Effector memory CD8-positive, alpha-beta T cell (primary cell): ENCODE measurements around the gene SNED1.

ENCODE experiments used
- ATAC-seq: fragments of 150-1000 bp; cut with Tn5 transposase; replicated peaks from 2 replicates; pipeline ENCODE4 v1.10.0; 2021; ENCODE audit warnings: mild to moderate bottlenecking, moderate library complexity
- DNase-seq, 3 experiments: peaks; one replicate each; pipeline ENCODE4 v3.0.0; 2021
- H3K27ac Mint-ChIP-seq, 2 donors: one replicate each; pipeline ENCODE4 v1.8.0; 2022; ENCODE audit warnings: mild to moderate bottlenecking in 2 of 2, mixed read lengths in 2 of 2, moderate library complexity in 2 of 2
- H3K27me3 Mint-ChIP-seq, 2 donors: one replicate each; pipeline ENCODE4 v1.8.0; 2022; ENCODE audit warnings: mixed read lengths in 2 of 2
- H3K36me3 Mint-ChIP-seq: one replicate; pipeline ENCODE4 v1.8.0; 2022; ENCODE audit warnings: mild to moderate bottlenecking, moderate library complexity, mixed read lengths; ENCODE audit not compliant: insufficient read depth
- H3K4me1 Mint-ChIP-seq, 2 donors: one replicate each; pipeline ENCODE4 v1.8.0; 2022; ENCODE audit warnings: low read depth in 2 of 2, mixed read lengths in 2 of 2
- H3K4me3 Mint-ChIP-seq, 2 donors: one replicate each; pipeline ENCODE4 v1.8.0; 2022; ENCODE audit warnings: mild to moderate bottlenecking in 2 of 2, mixed read lengths in 2 of 2, moderate library complexity in 2 of 2
- H3K9me3 Mint-ChIP-seq, 2 donors: one replicate each; pipeline ENCODE4 v1.8.0; 2022; ENCODE audit warnings: mixed read lengths in 2 of 2

SNED1 gene

DNA sequence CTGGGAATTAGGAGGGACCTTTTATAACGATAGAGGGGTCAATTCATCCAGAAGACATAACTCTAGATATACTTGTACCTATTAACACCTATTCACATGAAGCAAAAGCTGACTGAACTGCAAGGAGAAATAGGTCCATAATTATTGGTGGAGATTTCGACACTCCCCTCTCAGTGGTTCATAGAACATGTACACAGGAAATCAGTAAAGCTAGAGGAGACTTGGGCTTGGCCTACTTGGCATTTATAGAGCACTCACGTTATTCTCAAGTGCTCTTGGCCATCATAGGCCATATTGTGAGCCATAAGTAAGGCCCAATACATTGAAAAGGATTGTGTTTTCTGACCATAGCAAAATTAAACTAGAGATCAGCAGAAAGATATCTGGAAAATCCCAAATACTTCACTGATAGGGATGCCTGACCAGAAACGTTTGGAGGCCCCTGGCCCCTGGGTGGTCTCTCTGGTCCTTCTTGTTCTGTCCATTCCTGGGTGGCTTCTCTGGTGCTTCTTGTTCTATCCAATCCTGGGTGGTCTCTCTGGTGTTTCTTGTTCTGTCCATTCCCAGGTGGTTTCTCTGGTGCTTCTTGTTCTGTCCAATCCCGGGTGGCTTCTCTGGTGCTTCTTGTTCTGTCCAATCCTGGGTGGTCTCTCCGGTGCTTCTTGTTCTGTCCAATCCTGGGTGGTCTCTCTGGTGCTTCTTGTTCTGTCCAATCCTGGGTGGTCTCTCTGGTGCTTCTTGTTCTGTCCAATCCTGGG lies 49.0 kb downstream of the SNED1 start:
- Mint-ChIP-seq H3K9me3 (no peaks in the 10 kb centered on the region), H3K4me3 (no peak overlapping the region), H3K4me1 (no peaks in the 10 kb centered on the region), H3K27me3 (no peaks in the 10 kb centered on the region), H3K36me3 (peaks cover 7% of the 10 kb centered on the region), H3K27ac (no peak overlapping the region)
- ATAC-seq, result no peak
- no peak for DNase-seq

DNA sequence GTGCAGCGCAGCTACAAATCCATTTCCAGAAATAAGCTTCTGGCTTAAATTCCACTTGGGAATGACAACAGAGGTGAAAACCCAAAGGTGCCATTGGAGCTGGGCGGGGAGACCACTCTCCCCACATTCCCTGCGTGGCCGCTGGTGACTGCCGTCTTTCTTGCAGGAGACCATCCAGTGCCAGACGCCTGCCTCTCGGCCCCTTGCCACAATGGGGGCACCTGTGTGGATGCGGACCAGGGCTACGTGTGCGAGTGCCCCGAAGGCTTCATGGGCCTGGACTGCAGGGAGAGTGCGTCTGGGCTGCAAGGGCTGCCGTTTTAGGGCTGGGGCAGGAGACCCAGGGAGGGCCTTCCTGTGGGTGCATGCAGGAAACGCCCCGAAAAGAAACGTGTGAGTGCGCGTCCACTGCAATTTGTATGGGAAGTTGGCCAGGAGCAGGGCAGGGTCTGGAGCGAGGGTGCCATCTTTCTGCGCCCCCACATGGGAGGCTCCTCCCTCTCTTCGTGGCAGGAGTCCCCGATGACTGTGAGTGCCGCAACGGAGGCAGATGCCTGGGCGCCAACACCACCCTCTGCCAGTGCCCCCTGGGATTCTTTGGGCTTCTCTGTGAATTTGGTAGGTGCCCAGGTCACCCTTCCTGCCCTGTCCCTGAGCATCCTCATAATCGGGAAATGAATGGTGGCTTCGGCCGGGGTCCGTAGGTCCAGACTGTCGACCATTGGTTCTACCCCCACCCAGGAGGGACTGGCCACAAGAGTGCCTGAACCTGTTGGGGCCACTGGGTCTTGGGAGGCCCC lies 49.9 kb downstream of the SNED1 start:
- Mint-ChIP-seq H3K27me3 (no peaks in the 10 kb centered on the region), H3K4me3 (no peak overlapping the region), H3K36me3 (peaks cover 7% of the 10 kb centered on the region), H3K9me3 (no peaks in the 10 kb centered on the region), H3K27ac (no peak overlapping the region), H3K4me1 (no peaks in the 10 kb centered on the region)
- DNase-seq (no peak), ATAC-seq (no peak)

DNA sequence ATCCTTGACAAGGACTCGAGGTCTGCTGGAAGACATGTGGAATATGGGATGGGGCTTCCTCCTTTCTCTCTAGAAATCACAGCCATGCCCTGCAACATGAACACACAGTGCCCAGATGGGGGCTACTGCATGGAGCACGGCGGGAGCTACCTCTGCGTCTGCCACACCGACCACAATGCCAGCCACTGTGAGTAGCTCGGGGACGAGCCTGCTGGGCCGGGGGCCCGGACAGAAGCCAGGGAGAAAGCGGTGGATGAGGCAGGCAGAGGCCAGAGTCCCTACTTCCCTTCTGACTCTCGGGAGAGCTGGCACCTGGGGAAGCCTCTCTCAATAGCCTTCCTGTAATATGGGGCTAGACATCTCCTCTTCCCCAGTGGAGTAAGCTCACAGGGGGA lies 50.5 kb downstream of the SNED1 start:
- ATAC-seq (no peak), DNase-seq (no peak)
- Mint-ChIP-seq H3K9me3 (no peaks in the 10 kb centered on the region), H3K27ac (no peak overlapping the region), H3K27me3 (no peaks in the 10 kb centered on the region), H3K4me1 (no peaks in the 10 kb centered on the region), H3K36me3 (peaks cover 7% of the 10 kb centered on the region), H3K4me3 (no peak overlapping the region)

DNA sequence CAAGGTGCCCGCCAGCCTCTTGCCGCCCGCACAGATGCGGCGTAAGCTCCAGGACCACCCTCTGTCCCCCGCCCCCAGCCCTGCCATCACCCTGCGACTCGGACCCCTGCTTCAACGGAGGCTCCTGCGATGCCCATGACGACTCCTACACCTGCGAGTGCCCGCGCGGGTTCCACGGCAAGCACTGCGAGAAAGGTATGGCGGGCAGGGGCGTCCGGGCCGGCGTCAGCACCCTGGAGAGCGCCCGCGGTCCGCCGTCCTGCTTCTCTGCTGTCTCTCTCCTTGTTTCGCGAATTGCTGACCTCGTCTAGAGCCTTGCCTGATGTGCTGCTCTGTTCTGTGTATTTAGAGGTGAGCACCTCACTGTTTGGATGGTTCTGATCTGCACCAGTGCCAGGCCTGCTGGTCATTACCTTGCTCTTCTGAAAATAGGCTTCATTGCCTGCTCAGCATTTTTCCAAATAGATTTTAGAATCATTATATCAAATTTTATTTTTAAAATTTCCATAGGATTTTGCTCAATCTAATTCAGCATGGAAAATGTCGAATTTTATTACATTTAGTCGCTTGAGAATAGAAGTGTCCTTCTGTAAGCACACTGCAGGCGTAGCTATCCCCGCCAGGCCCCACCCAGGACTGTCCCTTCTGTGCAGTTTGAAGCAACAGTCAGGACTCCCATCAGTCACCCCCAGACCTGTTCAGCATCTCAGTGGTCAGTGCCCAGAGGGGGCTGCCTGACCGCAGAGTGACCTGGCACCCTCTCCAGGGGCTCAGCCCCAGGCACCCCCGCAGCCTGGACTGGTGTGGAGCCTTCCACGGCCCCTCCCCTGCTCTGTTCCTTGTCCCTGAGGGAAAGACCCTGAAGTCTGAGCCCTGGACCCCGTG lies 51.6 kb downstream of the SNED1 start:
- Mint-ChIP-seq H3K4me3 (no peak overlapping the region), H3K36me3 (peaks cover 7% of the 10 kb centered on the region), H3K4me1 (no peaks in the 10 kb centered on the region), H3K27ac (no peak overlapping the region), H3K9me3 (no peaks in the 10 kb centered on the region), H3K27me3 (no peaks in the 10 kb centered on the region)
- ATAC-seq, result no peak
- DNase-seq, result peak in 1 of 3 experiments; percentile 0

DNA sequence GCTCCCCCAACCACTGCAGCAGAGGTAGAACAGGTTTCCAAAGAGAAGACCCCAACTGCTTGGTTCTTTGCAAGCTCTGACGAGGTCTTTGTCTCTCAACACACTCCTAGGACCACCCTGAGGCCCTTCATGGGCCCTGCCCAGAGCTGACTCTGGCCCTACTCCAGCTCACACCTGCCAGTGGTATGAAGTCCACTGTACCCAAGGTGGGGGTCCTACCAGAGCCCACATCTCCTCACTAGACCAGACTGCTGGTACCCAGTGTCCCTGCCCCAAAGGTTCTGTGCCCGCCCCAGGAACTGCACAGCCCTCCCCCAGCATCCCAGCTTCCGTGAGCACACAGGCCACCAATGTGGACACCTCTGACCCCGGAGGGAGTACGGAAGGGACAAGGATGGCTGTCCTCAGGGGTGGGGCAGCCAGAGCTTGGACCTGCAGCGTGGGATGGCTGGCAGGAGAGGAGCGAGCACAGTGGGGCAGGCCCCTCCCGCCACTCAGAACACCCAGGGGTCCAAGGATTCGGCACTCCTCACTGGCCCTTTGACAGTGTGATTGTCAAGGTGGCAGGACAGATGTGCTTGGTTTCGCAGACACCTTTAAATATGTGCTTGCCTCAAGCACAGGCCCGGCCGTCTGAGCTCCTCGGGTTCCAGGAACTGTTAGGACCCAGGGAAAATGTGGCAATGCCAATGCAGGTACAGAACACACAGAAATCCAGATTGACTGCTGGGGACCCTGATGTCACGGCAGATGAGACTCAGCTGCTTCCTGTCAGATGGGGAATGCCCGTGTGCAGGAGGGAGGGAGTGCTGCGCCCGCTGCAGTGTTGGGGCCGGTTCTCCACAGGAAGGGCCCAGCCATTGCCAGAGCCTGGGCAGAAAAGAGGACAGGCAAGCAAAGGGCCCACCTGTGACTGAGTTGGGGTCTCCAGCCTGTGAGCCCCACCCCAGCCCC lies 52.5 kb downstream of the SNED1 start:
- no peak overlapping the region for H3K27ac Mint-ChIP-seq
- H3K4me3 Mint-ChIP-seq, result no peak overlapping the region
- ATAC-seq (no peak), DNase-seq (peak in 1 of 3 experiments; percentile 0)
- H3K27me3 Mint-ChIP-seq, result no peaks in the 10 kb centered on the region
- no peaks in the 10 kb centered on the region for H3K9me3 Mint-ChIP-seq
- H3K36me3 Mint-ChIP-seq, result peaks cover 7% of the 10 kb centered on the region
- H3K4me1 Mint-ChIP-seq, result no peaks in the 10 kb centered on the region

DNA sequence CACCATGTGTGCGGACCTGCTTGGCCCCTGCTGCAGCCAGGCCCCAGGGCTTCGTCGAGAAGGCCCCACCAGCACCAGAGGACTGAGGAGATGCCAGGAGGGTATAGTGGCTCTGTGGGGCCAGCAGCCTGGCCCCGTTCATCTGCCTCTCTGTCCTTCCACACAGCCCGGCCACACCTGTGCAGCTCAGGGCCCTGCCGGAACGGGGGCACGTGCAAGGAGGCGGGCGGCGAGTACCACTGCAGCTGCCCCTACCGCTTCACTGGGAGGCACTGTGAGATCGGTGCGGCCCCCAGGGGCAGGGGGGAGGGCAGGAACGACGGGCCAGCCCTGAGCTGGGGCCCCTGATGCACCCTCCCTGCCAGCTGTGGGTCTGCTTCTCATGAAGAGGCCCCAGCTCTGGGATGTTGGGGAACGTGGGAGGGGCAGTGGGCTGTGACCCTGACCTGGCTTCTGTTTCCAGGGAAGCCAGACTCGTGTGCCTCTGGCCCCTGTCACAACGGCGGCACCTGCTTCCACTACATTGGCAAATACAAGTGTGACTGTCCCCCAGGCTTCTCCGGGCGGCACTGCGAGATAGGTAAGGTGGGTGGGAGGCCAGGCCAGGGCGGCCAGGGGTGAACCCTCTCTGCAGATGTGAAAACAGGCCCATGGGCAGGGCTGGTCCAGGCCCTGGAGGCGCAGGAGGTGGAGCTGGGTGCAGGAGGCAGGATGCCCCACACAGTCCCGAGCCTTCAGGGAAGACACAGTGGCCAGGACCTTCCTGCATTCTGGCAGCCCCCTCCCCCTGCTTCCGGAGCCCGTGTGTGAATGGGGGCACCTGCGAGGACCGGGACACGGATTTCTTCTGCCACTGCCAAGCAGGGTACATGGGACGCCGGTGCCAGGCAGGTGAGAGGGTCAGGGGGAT lies 53.4 kb downstream of the SNED1 start:
- no peaks in the 10 kb centered on the region for H3K9me3 Mint-ChIP-seq
- no peak for ATAC-seq

DNA sequence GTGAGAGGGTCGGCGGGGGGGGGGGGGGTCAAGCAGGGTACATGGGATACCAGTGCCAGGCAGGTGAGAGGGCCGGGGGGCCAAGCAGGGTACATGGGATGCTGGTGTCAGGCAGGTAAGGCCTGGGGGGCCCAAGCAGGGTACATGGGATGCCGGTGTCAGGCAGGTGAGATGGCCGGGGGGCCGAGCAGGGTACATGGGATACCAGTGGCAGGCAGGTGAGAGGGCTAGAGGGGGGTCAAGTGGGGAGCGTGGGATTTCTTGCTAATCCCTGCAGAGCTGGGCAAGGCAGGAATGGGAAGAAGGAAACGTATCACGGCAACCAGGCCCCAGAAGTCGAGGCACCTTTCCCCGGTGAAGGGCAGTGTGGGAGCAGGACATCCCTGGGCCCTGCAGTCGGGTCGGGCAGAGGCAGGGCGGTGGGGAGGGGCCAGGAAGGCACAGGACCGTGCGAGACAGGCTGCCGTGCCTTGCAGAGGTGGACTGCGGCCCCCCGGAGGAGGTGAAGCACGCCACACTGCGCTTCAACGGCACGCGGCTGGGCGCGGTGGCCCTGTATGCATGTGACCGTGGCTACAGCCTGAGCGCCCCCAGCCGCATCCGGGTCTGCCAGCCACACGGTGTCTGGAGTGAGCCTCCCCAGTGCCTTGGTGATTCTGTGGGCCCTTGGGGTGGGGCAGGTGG lies 54.4 kb downstream of the SNED1 start:
- peaks cover 6% of the 10 kb centered on the region for H3K36me3 Mint-ChIP-seq
- ATAC-seq, result no peak
- H3K4me1 Mint-ChIP-seq, result peaks cover 0 to 3% of the 10 kb centered on the region in 2 donors
- no peaks in the 10 kb centered on the region for H3K27me3 Mint-ChIP-seq
- no peak for DNase-seq
- no peak overlapping the region for H3K27ac Mint-ChIP-seq
- H3K9me3 Mint-ChIP-seq, result no peaks in the 10 kb centered on the region
- no peak overlapping the region for H3K4me3 Mint-ChIP-seq

More for the DNA sequence above, 53.4 kb downstream of the SNED1 start:
- H3K27ac Mint-ChIP-seq, result no peak overlapping the region
- peaks cover 7% of the 10 kb centered on the region for H3K36me3 Mint-ChIP-seq
- H3K27me3 Mint-ChIP-seq, result no peaks in the 10 kb centered on the region
- no peaks in the 10 kb centered on the region for H3K4me1 Mint-ChIP-seq
- no peak for DNase-seq
- no peak overlapping the region for H3K4me3 Mint-ChIP-seq

DNA sequence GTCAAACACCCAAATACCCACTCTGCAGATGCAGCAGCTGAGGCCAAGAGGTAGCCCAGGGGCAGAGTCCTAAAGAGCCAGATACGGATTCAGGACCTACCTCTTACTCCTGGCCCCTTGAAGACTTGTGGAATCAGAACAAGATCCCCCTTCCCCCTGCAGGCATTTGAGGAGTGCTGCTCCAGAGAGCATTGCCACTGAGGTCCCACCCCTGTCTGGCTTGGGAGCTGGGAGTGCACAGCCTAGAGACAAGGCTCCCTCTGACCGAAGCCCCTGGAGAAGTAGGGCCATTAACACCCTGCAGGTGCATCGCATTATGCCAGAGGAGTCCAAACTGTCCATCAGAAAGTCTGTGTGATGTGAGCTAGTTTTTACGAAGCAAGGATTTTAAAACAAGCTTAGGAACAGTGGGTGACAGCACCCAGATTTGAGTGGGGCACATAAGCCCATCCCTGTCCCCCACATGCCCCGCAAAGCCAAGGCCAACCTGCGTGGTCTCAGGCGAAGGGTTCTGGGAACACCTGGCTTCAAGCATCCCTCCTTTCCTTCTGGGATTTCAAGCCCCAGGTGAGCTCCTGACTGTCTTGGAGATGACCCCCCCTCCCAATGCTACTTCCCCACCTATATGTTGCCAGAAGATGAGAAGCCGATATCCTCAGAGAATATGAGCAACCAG lies 55.3 kb downstream of the SNED1 start:
- Mint-ChIP-seq H3K9me3 (no peaks in the 10 kb centered on the region), H3K27ac (no peak overlapping the region), H3K4me3 (no peak overlapping the region), H3K4me1 (peaks cover 0 to 4% of the 10 kb centered on the region in 2 donors), H3K27me3 (no peaks in the 10 kb centered on the region), H3K36me3 (peaks cover 3% of the 10 kb centered on the region)
- ATAC-seq (no peak), DNase-seq (no peak)

DNA sequence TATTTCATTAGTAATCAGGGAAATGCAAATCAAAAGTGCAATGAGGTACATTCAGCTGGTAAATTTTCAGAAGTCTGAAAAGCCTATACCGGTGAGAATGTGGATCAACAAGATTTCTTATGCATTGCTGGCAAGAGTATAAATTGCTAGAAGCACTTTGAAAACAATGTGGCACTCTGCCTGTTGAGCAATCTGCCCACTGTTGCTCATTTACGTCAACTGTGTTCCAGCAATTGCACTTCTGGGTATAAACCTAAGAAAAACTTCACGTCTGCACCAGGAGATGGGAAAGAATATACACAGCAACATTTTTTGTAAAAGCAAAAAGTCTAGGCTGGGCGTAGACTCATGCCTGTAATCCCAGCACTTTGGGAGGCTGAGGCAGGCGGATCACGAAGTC lies 62.9 kb downstream of the SNED1 start:
- Mint-ChIP-seq H3K36me3 (no peaks in the 10 kb centered on the region), H3K9me3 (no peaks in the 10 kb centered on the region), H3K4me3 (no peak overlapping the region), H3K27me3 (peaks cover 0 to 11% of the 10 kb centered on the region in 2 donors), H3K27ac (no peak overlapping the region), H3K4me1 (peaks cover 4 to 5% of the 10 kb centered on the region in 2 donors)
- ATAC-seq (no peak), DNase-seq (no peak)

DNA sequence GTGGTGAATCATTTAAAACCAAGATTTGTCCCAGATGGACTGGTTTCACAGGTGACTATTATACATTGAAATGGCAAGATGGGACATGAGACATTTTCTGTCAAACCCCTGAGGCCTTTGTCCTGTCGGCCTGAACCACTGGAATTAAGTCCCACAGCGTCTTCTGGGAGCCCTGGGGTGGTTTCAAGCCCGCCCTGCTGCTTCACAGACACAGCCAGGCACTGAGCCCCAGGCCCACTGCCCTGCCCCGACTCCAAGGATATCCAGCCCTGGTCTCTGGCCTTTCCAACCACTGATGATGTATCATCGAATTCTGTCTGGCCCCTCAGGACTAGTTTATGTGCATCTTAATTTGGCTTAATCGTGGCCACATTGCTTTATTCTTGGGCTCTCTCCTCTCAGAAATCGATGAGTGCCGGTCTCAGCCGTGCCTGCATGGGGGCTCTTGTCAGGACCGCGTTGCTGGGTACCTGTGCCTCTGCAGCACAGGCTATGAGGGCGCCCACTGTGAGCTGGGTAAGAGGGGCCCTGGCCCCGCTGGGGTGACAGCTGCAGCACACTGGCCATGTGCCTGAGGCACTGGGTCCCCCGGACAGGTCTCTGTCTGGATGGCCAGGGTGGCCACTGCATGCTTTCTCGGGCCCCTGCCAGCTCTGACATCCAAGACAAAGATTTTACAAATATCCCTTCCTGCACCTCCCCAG lies 64.1 kb downstream of the SNED1 start:
- Mint-ChIP-seq H3K27me3 (peaks cover 0 to 11% of the 10 kb centered on the region in 2 donors), H3K9me3 (no peaks in the 10 kb centered on the region), H3K4me1 (peaks cover 4 to 6% of the 10 kb centered on the region in 2 donors), H3K27ac (no peak overlapping the region), H3K36me3 (no peaks in the 10 kb centered on the region), H3K4me3 (no peak overlapping the region)
- ATAC-seq, result no peak
- DNase-seq, result no peak
